Measurements from ENCODE around the gene TBCB. TPM values are rescaled to one million over a fixed set of nuclear protein-coding genes. Genes with fewer than 3 reads are reported as not detected.

Gene TBCB
- total RNA-seq, 2 donors from 2014 or later, result 49.8 to 71.3 TPM

DNA sequence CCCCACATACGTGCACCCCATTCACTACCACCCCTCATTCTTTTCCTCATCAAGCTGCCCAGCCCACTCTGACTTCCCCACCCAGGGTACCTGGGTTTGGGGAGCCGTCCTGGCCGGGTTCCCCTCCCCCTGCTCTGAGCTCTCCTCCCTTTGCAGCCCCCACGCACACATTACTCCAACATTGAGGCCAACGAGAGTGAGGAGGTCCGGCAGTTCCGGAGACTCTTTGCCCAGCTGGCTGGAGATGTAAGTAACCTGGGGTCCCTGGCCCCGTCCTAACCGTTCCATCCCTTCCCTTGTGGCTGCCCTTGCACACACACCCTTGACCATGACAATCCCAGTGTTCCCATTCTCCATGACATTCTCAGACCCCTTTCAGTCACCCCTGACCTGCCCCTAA is 27.2 kb downstream of the TBCB start:
- Histone ChIP-seq H3K4me1 (peaks cover 24% of the 10 kb centered on the region), H3K9me3 (no peaks in the 10 kb centered on the region), H3K27ac (no peak overlapping the region), H3K4me3 (no peak overlapping the region), H3K27me3 (no peaks in the 10 kb centered on the region), H3K36me3 (replicated peaks in 1 of 2; ENCODE audit: insufficient read depth in 1 of 2, low read depth in 2 of 2) (peaks cover 15 to 35% of the 10 kb centered on the region in 2 donors)
- ATAC-seq, result no peak
- DNase-seq, result no peak
- no peak for TF ChIP-seq POLR2A (IDR thresholded peaks at IDR 0.05)
- TF ChIP-seq, protein P1, sequence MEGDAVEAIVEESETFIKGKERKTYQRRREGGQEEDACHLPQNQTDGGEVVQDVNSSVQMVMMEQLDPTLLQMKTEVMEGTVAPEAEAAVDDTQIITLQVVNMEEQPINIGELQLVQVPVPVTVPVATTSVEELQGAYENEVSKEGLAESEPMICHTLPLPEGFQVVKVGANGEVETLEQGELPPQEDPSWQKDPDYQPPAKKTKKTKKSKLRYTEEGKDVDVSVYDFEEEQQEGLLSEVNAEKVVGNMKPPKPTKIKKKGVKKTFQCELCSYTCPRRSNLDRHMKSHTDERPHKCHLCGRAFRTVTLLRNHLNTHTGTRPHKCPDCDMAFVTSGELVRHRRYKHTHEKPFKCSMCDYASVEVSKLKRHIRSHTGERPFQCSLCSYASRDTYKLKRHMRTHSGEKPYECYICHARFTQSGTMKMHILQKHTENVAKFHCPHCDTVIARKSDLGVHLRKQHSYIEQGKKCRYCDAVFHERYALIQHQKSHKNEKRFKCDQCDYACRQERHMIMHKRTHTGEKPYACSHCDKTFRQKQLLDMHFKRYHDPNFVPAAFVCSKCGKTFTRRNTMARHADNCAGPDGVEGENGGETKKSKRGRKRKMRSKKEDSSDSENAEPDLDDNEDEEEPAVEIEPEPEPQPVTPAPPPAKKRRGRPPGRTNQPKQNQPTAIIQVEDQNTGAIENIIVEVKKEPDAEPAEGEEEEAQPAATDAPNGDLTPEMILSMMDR (IDR thresholded peaks at IDR 0.05), result no peak
- WGBS, 2 donors, result 93 to 96% methylated on average over 9 of the region's 9 CpGs
- intact Hi-C loops (cut with DNase I), result no loop called here

- Histone ChIP-seq H3K4me1 (peaks cover 10% of the 10 kb centered on the region), H3K36me3 (replicated peaks in 1 of 2; ENCODE audit: insufficient read depth in 1 of 2, low read depth in 2 of 2) (peaks cover 15 to 42% of the 10 kb centered on the region in 2 donors), H3K27ac (no peak overlapping the region), H3K27me3 (no peaks in the 10 kb centered on the region), H3K9me3 (no peaks in the 10 kb centered on the region), H3K4me3 (no peak overlapping the region)
- DNase-seq (no peak), ATAC-seq (no peak)
- WGBS, 2 donors, result 95 to 98% methylated on average over 6 of the region's 6 CpGs
- intact Hi-C loops (cut with DNase I), result no loop called here
- TF ChIP-seq POLR2A (IDR thresholded peaks at IDR 0.05), result no peak
- TF ChIP-seq, protein P1 (IDR thresholded peaks at IDR 0.05), result no peak
Measured at GRCh38 chr19:36144624-36145023, 29.4 kb downstream of the TBCB start.

DNA sequence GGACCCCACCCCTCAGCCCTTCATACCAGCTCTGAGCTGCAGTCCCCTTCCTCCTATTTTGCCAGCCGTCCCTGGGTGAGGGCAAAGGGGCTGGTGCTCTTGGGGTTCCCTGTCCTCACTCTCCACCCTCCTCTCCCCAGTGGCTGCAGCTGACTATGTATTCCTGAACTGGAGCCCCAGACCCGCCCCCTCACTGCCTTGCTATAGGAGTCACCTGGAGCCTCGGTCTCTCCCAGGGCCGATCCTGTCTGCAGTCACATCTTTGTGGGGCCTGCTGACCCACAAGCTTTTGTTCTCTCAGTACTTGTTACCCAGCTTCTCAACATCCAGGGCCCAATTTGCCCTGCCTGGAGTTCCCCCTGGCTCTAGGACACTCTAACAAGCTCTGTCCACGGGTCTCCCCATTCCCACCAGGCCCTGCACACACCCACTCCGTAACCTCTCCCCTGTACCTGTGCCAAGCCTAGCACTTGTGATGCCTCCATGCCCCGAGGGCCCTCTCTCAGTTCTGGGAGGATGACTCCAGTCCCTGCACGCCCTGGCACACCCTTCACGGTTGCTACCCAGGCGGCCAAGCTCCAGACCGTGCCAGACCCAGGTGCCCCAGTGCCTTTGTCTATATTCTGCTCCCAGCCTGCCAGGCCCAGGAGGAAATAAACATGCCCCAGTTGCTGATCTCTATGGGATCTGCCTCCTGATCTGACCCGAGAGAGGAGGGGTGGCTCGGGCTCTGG is 34.6 kb downstream of the TBCB start:
- H3K27ac ChIP-seq, result no peak overlapping the region
- H3K9me3 ChIP-seq, result no peaks in the 10 kb centered on the region
- TF ChIP-seq POLR2A (IDR thresholded peaks at IDR 0.05), result no peak
- TF ChIP-seq, protein P1 (IDR thresholded peaks at IDR 0.05), result no peak
- H3K27me3 ChIP-seq, result no peaks in the 10 kb centered on the region
- peaks cover 4% of the 10 kb centered on the region for H3K4me1 ChIP-seq
- H3K4me3 ChIP-seq, result no peak overlapping the region
- DNase-seq, result peak in 1 of 4 donors; percentile 15
- 84 to 86% methylated on average over 12 to 13 of the region's 13 CpGs for WGBS, 2 donors
- ATAC-seq, result no peak
- intact Hi-C loops (cut with DNase I), result no loop called here
- peaks cover 19 to 35% of the 10 kb centered on the region in 2 donors for H3K36me3 ChIP-seq (replicated peaks in 1 of 2; ENCODE audit: insufficient read depth in 1 of 2, low read depth in 2 of 2)

- Histone ChIP-seq H3K27me3 (no peaks in the 10 kb centered on the region), H3K36me3 (replicated peaks in 1 of 2; ENCODE audit: insufficient read depth in 1 of 2, low read depth in 2 of 2) (peaks cover 18 to 30% of the 10 kb centered on the region in 2 donors), H3K9me3 (no peaks in the 10 kb centered on the region), H3K4me3 (no peak overlapping the region), H3K27ac (peak overlapping the region in 2 of 4 donors; percentile 68 to 80), H3K4me1 (peaks cover 4% of the 10 kb centered on the region)
- intact Hi-C loops (cut with DNase I), result no loop called here
- TF ChIP-seq POLR2A (IDR thresholded peaks at IDR 0.05), result no peak
- TF ChIP-seq, protein P1 (IDR thresholded peaks at IDR 0.05), result no peak
- DNase-seq (no peak), ATAC-seq (no peak)
- 65 to 80% methylated on average over 5 of the region's 5 CpGs for WGBS, 2 donors
Measured at GRCh38 chr19:36150586-36150985, 35.3 kb downstream of the TBCB start.

Measured in body of pancreas (tissue), 4 donors.